SK-N-MC (cell line): ENCODE data around the gene ST6GALNAC3.

ENCODE experiments used
- EZH2 ChIP-seq: fragments of 200-600 bp; sonication (generic); IDR thresholded peaks from one replicate; pipeline ENCODE4 v1.6.1; 2017; ENCODE audit warnings: antibody characterized with exemption
- POLR2AphosphoS5 ChIP-seq: IDR thresholded peaks from 2 replicates; pipeline ENCODE4 v1.6.1; 2012; ENCODE audit warnings: mild to moderate bottlenecking, low read depth, low read length, borderline replicate concordance

- no peak for TF ChIP-seq EZH2
- no peak for TF ChIP-seq POLR2AphosphoS5
Measured at GRCh38 chr1:76542359-76542758, 467.8 kb downstream of the ST6GALNAC3 start.
